GM11168 (cell line): Measurements from ENCODE around the gene DNAL1.

ENCODE experiments used
- in situ Hi-C: fragments of 300-500 bp; cut with MboI; formaldehyde crosslinking; loops from one replicate; pipeline ENCODE4 v1.12.0; 2022; ENCODE audit warnings: low sequenced_read_pairs; ENCODE audit not compliant: unreplicated experiment

Gene DNAL1

GRCh38 chr14:73721101-73721821 is 76.5 kb downstream of the DNAL1 start:
- in situ Hi-C loops = no loop called here

GRCh38 chr14:73722581-73722980 is 77.8 kb downstream of the DNAL1 start:
- in situ Hi-C loops = no loop called here

GRCh38 chr14:73723406-73723796 is 78.6 kb downstream of the DNAL1 start:
- in situ Hi-C loops = no loop called here

- in situ Hi-C loops = no loop called here
These were observed 79.2 kb downstream of the DNAL1 start for GRCh38 chr14:73723797-73724661.

- in situ Hi-C loops = loop anchor here (5.0 kb wide), 1 partner anchor 103 kb away; no protein-coding TSS in a partner anchor
These were observed 79.9 kb downstream of the DNAL1 start for GRCh38 chr14:73724696-73725095.

- in situ Hi-C loops = loop anchor here (5.0 kb wide), 1 partner anchor 102 kb away; no protein-coding TSS in a partner anchor
These were observed 80.6 kb downstream of the DNAL1 start for GRCh38 chr14:73725116-73726024.

GRCh38 chr14:73726025-73726961 is 81.5 kb downstream of the DNAL1 start:
- in situ Hi-C loops = loop anchor here (5.0 kb wide), 1 partner anchor 101 kb away; no protein-coding TSS in a partner anchor

GRCh38 chr14:73727166-73727565 is 82.4 kb downstream of the DNAL1 start:
- in situ Hi-C loops = loop anchor here (5.0 kb wide), 1 partner anchor 100 kb away; no protein-coding TSS in a partner anchor

GRCh38 chr14:73728717-73729330 is 84.0 kb downstream of the DNAL1 start:
- in situ Hi-C loops = loop anchor here (5.0 kb wide), 1 partner anchor 98 kb away; no protein-coding TSS in a partner anchor

GRCh38 chr14:73729556-73730265 is 84.9 kb downstream of the DNAL1 start:
- in situ Hi-C loops = loop anchor here (5.0 kb wide), 1 partner anchor 98 kb away; no protein-coding TSS in a partner anchor

- in situ Hi-C loops = no loop called here
These were observed 86.3 kb downstream of the DNAL1 start for GRCh38 chr14:73731111-73731510.

- in situ Hi-C loops = no loop called here
These were observed 87.2 kb downstream of the DNAL1 start for GRCh38 chr14:73732006-73732405.

- in situ Hi-C loops = no loop called here
These were observed 92.1 kb downstream of the DNAL1 start for GRCh38 chr14:73736842-73737241.

GRCh38 chr14:73738518-73739173 is 93.9 kb downstream of the DNAL1 start:
- in situ Hi-C loops = no loop called here

- in situ Hi-C loops = no loop called here
These were observed 94.5 kb downstream of the DNAL1 start for GRCh38 chr14:73739174-73739898.

GRCh38 chr14:73739899-73740617 is 95.3 kb downstream of the DNAL1 start:
- in situ Hi-C loops = no loop called here
